ENCODE results near the gene TLE1. TPM values are rescaled to one million over a fixed set of nuclear protein-coding genes. Genes with fewer than 3 reads are reported as not detected.
"Not testable (repeated sequence)": the region's sequence is repeated elsewhere in the genome, so short reads cannot be mapped to it uniquely, and the experiment has no call there.

Gene TLE1
- 0.29 and 0.47 TPM in 2 replicates for total RNA-seq

DNA sequence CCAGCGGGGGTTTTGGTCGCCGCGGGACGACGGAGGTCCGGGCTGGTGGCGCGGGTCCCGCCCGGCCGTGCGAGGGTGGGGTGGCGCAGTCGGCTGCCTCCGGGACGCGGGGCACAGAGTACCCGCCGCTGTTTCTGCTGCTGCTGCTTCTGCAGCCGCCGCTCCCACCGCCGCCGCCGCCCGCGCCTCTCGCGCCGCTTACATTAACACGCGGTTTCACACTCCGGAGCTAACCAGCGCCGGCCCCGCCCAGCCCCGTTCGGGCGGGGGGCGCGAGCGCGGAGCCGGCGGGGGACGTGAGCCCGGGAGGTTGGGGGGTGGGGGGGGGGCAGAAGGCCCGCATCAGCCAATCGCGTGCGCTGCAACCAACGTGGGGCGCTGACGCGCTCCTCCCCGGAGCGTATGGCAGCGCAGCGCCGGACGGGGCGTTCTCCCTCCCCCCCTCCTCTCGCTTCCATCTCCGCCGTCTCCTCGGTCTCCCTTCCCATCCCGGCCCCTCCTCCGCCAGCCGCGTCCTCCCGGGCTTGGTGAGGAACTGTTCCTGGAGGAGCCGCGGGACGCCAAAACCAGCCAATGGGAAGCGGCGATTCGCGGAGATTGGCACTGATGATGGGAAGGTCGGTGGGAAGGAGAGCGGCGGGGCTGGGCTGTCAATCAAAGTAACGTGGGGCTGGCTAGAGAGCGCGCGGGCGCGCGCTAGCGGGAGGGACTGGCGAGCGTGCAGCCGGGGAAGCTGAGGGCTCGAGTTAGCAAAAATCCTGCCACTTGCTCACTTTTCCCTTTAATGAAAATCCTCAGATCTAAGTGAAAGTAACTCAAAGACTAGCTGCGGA lies at the start of gene TLE1:
Gene TLE1, minus strand, starts transcription at position 205 of the 833 bp plus-strand sequence. CDS start 1,307 bp downstream, outside the sequence.
- intact Hi-C loops (cut with micrococcal nuclease), result no loop called here

DNA sequence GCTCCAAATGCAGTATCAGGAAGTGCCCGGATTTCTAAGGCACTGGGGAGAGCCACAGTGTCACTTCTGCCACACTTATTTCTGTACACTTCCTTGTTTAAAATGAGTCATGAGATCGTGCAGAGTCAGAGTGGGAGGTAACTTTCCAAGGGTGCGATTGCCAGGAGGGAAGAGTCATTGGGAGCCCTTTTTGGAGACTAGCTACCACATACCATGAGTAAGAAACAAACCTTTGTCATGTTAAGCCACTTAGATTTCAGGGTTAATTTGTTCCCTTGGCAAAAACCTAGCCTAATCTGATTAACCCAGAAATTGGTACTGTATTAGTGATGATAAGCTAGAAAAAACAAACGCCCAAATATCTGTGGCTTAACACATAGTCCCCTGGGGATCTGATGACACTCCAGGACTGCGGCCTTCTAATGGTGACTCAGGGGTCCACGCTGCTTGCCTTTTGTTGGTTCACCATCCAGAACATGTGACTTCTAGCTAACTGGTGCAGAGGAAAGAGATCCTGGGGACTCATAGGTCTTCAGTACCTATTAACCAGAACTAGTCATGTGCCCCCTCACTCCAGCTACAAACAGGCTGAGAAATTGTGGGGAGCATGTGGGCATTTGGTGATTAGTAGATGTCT lies 48.6 kb upstream of the TLE1 start:
- intact Hi-C loops (cut with micrococcal nuclease), result no loop called here

DNA sequence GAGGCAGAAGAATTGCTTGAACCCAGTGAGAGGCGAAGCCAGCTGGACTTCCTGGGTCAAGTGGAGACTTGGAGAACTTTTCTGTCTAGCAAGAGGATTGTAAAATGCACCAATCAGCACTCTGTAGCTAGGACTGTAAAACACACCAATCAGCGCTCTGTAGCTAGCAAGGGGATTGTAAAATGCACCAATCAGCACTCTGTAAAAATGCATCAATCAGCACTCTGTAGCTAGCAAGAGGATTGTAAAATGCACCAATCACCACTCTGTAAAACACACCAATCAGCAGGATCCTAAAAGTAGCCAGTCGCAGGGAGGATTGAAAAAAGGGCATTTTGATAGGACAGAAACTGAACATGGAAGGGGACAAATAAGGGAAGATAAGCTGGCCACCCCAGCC lies 41.2 kb upstream of the TLE1 start:
- intact Hi-C loops (cut with micrococcal nuclease), result not testable (repeated sequence)

DNA sequence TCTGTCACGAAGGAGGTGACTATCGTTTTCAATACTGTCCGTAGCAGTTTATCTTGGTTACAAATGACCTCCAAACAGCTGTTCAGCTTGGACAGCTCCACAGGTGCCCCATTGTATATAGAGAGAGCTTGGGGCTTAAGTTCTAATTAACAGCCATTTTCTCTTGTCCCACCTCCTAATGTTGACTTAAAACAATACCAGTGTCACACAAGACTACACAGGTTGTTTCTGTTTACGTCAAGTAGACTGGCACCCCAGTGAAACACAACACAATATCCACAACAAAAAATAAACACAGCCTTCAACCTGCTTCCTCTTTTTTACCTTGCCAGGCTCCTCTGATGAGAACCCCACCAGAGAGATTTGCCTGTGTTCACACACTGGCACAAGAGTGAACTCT lies 39.8 kb upstream of the TLE1 start:
- intact Hi-C loops (cut with micrococcal nuclease), result no loop called here

DNA sequence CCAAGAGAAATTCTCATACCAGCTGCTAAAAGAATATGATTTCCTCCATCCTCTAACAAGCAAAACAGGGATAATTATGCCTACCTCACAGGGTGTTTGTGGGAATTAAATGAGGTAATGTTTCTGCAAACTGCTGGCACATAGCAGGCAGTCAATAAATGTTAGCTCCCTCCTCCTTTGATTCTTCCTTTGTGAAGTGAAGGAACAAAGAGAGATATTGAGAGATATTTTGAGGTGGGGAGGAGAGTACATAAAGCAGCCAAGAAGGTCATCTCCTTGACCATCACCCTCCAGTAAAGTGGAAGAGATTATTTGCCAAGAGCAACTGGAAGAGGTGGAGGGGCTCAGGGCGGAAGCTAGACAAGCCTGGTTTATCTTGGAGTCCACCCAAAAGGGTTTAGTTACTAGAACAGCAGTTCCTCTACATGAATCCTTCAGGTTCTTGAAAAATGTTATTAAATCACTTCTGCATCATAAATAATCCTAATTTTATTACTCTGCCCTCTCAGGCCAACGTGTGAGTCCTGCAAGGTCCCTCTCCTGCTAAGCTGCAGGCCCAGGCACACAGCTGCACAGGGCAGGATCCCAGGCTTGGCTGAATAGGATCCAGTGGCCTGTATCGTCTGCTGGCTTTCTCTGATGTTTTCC lies 35.0 kb upstream of the TLE1 start:
- intact Hi-C loops (cut with micrococcal nuclease), result no loop called here

DNA sequence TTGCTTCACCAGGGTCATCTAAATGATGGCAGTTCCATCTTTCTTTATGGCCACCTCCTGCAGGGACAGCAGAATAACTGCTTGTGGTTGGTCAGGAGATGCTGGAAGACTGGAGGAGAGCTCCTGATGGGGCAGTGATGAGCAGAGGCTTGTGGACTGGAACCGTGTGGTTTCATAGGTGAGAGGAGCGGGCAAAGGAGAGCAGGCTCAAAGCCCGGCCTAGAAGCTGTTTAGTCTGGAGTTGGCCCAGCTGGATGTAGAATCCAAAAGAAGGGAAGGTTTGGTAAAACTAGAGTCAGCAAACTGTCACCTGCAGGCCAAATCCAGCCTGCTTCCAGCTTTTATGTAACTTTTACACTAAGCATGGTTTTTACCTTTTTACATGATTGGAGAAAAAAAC lies 32.9 kb upstream of the TLE1 start:
- intact Hi-C loops (cut with micrococcal nuclease), result no loop called here

DNA sequence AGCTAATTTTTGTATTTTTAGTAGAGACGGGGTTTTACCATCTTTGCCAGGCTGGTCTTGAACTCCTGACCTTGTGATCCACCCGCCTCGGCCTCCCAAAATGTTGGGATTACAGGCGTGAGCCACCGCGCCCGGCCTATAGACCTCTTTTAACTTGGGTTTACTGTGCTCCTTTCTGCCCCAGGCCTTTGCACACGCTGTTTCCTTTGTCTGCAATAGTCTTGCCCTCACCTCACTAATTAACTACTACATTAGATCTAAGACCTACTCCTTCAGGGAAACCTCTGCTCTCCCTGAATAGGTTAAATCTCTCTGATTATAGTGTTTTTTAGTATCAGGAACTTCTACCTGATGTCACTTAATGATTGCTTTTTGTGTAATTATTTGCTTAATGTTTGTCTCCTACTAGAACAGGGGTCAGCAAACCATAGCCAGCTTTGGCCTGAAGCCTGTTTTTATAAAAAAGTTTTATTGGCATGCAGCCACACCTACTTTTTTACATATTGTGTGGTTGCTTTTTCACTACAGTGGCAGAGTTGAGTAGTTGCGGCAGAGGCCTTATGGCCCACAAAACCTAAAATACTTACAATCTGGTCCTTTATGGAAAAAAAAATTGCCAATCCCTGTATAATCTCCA lies 31.2 kb upstream of the TLE1 start:
- intact Hi-C loops (cut with micrococcal nuclease), result no loop called here

DNA sequence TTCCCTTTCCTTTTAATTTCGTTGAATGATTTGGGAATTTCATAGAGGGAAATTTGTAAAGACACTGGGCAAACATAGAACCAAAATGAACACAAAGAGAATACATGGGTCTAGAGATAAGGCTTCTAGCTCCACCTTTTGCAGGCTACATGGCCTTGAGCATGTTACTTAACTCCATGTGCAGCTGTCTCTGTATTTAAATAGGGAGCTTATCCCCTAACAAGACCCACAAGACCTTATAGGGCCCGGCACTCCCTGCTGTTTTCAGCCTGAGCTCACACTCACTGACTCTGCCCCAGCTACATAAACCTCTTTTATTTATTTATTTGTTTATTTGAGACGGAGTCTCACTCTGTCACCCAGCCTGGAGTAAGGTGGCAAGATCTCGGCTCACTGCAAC lies 30.6 kb upstream of the TLE1 start:
- intact Hi-C loops (cut with micrococcal nuclease), result no loop called here

DNA sequence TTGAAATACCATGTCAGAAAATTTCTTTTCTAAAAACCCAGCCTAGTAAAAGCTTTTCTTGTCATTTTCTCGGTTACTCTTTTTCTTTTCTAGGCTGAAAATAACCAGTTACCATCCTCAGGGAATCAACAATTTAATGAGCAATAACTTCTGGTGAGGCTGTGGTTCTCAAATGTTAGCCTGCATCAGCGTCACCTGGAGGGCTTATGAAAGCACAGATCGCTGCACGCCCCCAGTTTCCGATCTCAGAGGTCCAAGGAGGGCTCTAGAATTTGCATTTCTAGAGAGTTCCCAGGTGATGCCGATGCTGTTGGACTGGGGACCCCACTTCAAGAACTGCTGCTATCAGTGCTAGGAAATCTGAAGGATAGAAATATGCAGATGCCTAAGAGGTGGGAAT lies 28.9 kb upstream of the TLE1 start:
- intact Hi-C loops (cut with micrococcal nuclease), result no loop called here

DNA sequence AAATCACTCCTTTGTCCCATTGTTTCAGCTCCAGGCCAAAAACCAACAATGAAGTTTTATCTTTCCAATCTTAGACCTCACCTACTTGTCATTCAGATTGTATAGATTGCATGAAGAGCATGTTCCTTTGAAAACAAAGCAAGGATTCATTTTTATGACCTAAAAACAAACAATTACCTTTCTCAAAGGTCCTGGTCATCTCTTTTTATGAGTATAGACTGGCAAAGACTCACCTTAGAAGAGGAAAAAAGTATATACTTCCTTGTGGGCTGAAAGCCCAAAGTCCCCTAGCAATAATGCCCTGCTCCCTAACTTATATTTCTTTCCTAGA lies 28.4 kb upstream of the TLE1 start:
- intact Hi-C loops (cut with micrococcal nuclease), result no loop called here

DNA sequence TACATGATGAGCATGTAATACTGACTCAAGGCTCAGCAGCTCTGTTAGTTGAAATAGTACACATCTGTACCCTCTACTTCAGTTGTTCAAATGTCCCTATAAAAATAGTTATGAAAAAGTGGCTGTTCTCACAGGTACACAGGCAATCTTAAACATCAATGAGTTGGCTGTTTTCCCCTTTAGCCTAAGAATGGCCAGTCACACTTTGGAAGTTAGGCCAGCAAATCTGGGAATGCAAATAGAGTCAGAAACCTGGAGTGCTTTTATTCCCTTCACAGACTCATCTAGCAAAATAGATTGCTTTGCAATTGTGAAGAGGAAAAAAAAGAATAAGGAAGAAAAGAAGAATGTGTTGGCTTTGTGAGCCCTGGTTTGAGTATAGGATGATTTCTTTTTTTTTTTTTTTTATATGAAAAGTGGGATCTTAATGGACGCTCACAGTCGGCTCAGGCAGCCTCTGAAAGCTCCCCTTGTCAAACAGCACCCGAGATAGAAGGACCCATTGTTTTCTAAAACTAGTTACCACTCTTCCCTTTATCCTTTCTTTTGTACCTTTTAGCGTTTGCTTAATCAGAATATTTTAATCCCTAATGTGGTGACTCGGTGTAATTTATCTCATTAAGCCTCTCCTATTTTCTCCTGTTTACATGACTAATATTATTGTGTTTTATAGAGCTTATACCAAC lies 27.9 kb upstream of the TLE1 start:
- intact Hi-C loops (cut with micrococcal nuclease), result no loop called here

DNA sequence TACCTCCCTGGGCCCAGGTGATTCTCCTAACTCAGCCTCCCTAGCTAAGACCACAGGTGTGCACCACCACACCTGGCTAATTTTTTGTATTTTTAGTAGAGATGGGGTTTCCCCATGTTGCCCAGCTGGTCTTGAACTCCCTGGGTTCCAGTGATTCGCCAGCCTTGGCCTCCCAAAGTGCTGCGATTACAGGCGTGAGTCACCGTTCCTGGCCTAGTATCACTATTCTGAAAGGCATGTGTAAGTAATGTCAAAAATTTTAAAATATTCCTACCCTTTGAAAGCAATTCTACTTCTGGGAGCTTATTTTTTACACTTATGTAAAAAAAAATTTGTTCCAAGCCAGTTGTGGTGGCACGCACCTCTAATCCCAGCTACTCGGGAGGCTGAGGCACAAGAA lies 27.1 kb upstream of the TLE1 start:
- intact Hi-C loops (cut with micrococcal nuclease), result no loop called here

DNA sequence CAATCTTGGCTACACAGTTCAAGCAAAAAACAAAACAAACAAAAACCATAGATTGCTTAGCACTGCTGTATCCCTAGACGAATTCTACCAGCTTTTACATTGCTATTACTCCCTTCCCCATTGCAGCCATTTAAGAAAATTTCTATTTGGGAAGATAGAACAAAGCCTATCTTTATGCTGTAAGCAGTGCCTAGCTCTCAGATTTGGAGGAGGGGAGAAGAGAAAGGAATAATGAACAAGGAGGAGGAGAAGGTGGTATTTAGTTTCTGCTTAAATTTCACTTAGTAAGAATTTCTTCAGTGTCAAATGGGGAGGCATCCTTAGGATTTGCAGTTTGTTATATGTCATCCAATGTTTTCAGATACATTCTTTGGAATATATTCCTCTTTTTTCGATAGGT lies 16.2 kb upstream of the TLE1 start:
- intact Hi-C loops (cut with micrococcal nuclease), result no loop called here

DNA sequence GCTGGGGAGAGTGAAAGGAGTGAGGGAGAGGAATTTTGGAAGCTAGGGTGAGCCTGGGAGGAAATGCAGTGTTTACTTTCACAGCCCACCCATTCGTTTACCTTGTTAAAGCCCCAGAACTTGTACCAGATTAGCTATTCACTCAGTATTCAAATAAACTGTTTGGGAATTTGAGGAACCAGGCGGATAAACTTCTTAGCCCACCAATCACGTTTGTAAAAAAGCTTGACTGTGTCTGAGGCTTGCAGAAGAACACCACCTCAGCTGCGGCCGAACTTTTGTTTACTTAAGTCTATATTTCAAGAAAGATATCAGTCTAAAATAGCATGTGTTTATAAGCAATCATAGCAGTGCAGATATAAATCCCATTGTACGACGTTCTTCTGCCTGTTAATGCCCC lies 5.2 kb upstream of the TLE1 start:
- intact Hi-C loops (cut with micrococcal nuclease), result no loop called here

DNA sequence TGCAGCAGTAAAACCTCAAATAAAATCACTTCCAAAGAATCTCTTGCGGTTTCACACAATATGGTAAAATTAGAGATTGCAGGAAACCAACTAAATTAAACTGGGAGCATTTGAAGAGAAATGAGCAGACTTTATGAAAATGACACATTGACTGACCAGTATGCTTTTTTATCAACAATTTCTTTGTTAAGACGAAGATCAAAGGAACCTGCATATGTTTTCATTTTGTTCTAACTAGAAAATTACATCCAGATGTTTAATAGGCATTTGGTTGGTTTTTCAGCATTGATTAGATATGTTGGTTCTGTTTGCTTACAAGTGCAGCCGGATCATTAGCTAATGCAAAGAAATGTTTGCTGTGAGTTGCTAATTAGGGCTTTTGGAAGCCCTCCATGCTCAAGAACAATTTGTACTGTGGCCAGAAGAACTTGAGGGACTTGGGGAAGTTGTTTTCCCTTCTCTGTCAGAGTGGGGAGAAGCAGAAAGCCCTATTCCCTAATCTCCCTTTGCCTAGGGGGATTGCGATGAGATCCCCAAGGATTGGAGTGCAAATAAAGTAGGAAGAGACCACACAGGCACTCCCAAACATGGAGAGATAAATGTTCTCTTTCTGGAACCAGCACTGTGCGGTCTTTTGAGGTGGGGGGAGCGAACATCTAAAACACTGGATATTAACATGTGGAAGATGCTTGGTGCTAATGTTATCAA lies 4.5 kb upstream of the TLE1 start:
- intact Hi-C loops (cut with micrococcal nuclease), result no loop called here

DNA sequence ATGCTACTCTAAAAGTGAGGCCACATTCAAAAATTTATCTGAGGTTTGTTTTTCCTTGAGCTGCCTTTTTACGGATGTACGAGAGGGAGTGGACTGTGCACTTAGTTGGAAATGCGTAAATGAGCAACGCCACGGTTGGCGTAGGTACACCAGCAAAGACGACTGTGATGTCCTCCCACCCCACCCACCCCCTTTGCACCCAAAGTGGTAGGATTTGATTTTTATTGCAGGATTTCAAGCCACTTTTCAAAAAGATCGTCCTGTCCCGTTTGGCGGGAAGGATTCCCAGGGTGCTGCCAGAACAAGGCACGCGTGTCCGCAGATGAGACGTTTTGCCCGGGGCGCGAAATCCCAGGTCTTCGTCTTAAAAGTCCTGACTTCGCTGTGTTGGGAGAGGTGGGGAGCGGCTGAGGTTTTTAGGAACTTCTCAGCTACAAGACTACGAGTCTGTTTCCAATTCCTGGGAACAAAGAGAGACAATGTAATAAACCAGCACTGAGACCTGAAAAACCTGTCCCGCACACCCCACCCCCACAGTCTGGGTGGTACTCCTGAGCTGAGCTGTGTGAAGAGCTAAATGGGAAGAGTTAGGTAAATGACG lies 1.0 kb upstream of the TLE1 start:
- intact Hi-C loops (cut with micrococcal nuclease), result no loop called here

DNA sequence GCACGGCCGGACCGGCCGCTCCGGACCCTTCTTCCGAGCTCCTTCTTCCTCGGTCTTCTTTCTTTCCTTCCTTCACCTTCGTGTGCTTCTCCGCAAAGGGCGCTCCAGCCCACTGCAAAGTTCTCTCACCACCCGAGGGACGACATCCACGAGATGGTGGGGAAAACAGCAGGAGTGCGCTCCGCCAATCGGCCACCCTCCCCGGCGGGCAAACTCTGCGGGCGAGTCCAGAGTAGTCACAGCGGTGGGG lies 329 bp downstream of the TLE1 start:
- intact Hi-C loops (cut with micrococcal nuclease), result not testable (repeated sequence)

DNA sequence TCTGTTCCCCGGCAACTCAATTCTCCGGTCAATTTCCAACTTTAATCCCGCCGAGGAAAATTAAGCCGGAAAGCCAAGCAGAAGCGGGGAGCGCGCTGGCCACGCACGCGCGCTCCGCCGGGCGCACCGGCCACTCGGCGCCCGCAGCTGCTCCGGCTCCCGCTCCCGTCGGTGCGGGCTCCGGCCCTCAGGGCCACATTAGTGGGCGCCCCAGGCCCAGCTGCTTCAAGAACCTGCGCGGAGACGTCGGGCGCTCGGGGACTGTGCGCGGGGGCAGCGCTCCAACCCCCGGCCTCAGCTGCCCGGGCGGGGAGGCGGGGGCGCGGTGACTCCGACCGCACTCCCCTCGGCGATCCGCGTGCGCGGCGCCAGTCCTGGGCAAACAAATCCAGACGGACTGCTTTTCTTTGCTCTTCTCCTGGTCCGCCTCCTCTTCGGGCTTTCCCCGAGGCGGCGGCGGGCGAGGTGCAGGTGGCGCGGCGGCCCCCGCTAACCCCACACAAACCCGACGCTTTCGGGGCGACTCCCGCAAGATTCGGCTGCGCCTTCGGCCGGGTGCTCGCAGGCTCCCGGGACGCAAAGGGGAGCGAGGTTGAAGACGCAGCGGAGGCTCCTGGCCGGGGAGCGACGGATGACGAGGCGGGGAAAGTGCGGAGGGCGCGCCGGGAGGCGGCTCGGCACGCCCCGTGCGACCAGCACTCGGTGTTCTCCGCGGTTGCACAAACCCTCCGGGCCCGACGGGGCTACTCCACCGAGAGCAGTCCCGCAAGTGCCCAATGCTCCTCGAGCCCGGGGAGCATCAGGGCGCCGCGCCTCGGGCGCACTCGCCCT lies 870 bp downstream of the TLE1 start:
- intact Hi-C loops (cut with micrococcal nuclease), result not testable (repeated sequence)

DNA sequence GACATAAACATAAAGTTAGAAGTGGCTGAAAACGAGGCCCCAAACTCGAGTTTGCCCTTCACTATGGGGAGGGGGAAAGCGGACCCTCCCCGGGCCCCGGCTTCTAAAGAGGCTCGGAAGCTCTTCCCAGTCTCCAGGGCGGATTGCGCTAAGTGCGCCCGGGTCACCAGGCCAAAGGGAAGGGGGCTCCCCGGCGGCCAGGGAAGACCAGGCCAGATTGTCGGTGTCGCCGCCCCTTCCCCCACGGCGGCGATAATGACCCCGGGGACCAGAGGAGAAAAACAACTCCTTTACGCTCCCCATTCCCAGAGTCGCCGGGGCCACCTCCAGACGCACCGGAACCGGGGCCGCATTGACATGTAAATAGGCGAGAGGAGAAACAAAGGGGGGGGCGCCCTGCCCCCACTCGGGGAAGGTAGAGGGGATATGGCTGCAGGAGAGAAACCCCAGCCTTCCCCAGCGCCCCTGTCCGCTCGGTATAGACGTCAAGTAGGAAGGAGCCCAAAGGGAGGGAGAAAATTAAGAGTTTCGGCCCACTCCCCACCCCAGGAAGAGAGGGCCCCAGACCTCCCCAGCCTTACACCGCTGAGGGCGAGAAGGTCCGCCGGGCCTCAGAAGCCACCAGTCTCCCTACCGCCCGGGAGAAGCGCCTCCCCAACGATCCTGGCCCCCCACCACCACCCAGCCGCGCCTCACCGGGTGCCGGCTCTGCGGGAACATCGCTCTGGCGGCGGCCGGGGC lies 1.7 kb downstream of the TLE1 start:
- intact Hi-C loops (cut with micrococcal nuclease), result no loop called here
